ENCODE data around the gene OR51B4. TPM values are rescaled to one million over a fixed set of nuclear protein-coding genes. Genes with fewer than 3 reads are reported as not detected.

The OR51B4 gene
- total and polyA plus RNA-seq, 2 donors (not counting 3 experiments of a cell fraction or from before 2014, with no cell fraction given) = 0.08 TPM; not detected in 1

- Histone ChIP-seq H3K79me2 (ENCODE audit: control insufficient read depth, insufficient read depth, low read length) (no peaks in the 10 kb centered on the region), H2AFZ (ENCODE audit: low read depth, low read length) (no peak overlapping the region), H4K20me1 (replicated peaks; ENCODE audit: control insufficient read depth, extremely low read depth, insufficient read depth, low read length) (no peaks in the 10 kb centered on the region), H3K27me3 (ENCODE audit: control insufficient read depth in 2 of 2, insufficient read depth in 2 of 2, low read length in 2 of 2) (no peaks in the 10 kb centered on the region), H3K4me2 (ENCODE audit: insufficient read depth, low read length) (no peak overlapping the region), H3K9me3 (replicated peaks; ENCODE audit: control insufficient read depth, insufficient read depth, low read length) (no peaks in the 10 kb centered on the region), H3K9ac (replicated peaks; ENCODE audit: extremely low read depth, insufficient read depth, low read length) (no peak overlapping the region), H3K4me3 (replicated peaks in 1 of 3; ENCODE audit: insufficient read depth in 1 of 3, low read depth in 1 of 3, low read length in 3 of 3) (no peak overlapping the region), H3K27ac (ENCODE audit: insufficient read depth, low read depth, low read length) (no peak overlapping the region), H3K36me3 (ENCODE audit: control insufficient read depth in 2 of 2, extremely low read depth in 1 of 2, insufficient read depth in 2 of 2, low read length in 2 of 2) (no peaks in the 10 kb centered on the region), H3K9me1 (replicated peaks; ENCODE audit: control insufficient read depth, extremely low read depth, insufficient read depth, low read length) (no peaks in the 10 kb centered on the region), H3K4me1 (ENCODE audit: control insufficient read depth, extremely low read depth, insufficient read depth, low read length) (peaks cover 5% of the 10 kb centered on the region)
- ChIA-PET POLR2A (no interaction called here), CTCF (interaction anchor here (0.7 kb wide), 1 partner anchor 11 kb away, joined by 3 read pairs; no protein-coding TSS in a partner anchor)
- DNase-seq (ENCODE audit: low read depth, low spot score) (no peak), FAIRE-seq (no peak)
- TF ChIP-seq EZH2 (IDR thresholded peaks at IDR 0.05; ENCODE audit: borderline replicate concordance, low read depth, low read length, severe bottlenecking) (no peak), JUN (IDR thresholded peaks at IDR 0.05; ENCODE audit: borderline replicate concordance, insufficient read depth, insufficient read length, low read depth) (no peak), MYC (IDR thresholded peaks at IDR 0.05; ENCODE audit: low read depth, low read length) (no peak), POLR2AphosphoS5 (IDR thresholded peaks at IDR 0.05; ENCODE audit: insufficient read depth, low read depth, low read length) (no peak), FOS (IDR thresholded peaks at IDR 0.05; ENCODE audit: borderline replicate concordance, insufficient read depth, low read length) (no peak), GATA2 (IDR thresholded peaks at IDR 0.05; ENCODE audit: insufficient read depth, insufficient read length, low read depth, low read length) (no peak), POLR2A (IDR thresholded peaks at IDR 0.05; ENCODE audit: low read depth, low read length) (no peak), CTCF (IDR thresholded peaks at IDR 0.05; ENCODE audit: extremely low read depth in 1 of 2, insufficient read depth in 1 of 2, low read depth in 1 of 2, low read length in 2 of 2) (no peak), MAX (IDR thresholded peaks at IDR 0.05; ENCODE audit: insufficient read depth, insufficient read length) (no peak)
- intact Hi-C loops (cut with micrococcal nuclease) (no loop called here), dilution Hi-C loops (cut with MboI; ENCODE audit: extremely low pct_ligation_motif_present, low sequenced_read_pairs) (no loop called here)
- BruUV-seq (replicated peaks) = no TSS peak
These were observed 15.9 kb downstream of the OR51B4 start for GRCh38 chr11:5285703-5286340.
